ENCODE measurements around the gene WDCP. TPM values are rescaled to one million over a fixed set of nuclear protein-coding genes. Genes with fewer than 3 reads are reported as not detected.
A peak's percentile ranks its signal among the peaks of the same experiment; 100 is the strongest.
"Not testable (repeated sequence)": the region's sequence is repeated elsewhere in the genome, so short reads cannot be mapped to it uniquely, and the experiment has no call there.

The WDCP gene
- total RNA-seq, 1 donor from 2014 or later: 5.2 TPM

GRCh38 chr2:24046599-24046929, 627 bp downstream of the WDCP start:
- Histone ChIP-seq H3K4me3 (peak overlapping the region; percentile 58 to 89), H3K27ac (peak overlapping the region; percentile 42), H3K36me3 (no peaks in the 10 kb centered on the region), H3K9me3 (no peaks in the 10 kb centered on the region), H3K4me1 (peaks cover 35% of the 10 kb centered on the region), H3K27me3 (no peaks in the 10 kb centered on the region)
- no peak for DNase-seq (ENCODE audit: extremely low spot score in 2 of 2)
- intact Hi-C loops (cut with DNase I): loop anchor here (10.0 kb wide), 1 partner anchor 122 kb away; the partner anchor contains the start of gene ATAD2B
- TF ChIP-seq POLR2AphosphoS5 (IDR thresholded peaks at IDR 0.05; ENCODE audit: insufficient read depth in 1 of 2, low read depth in 1 of 2) (no peak), POLR2A (IDR thresholded peaks at IDR 0.05) (no peak)
- TF ChIP-seq, protein P1, sequence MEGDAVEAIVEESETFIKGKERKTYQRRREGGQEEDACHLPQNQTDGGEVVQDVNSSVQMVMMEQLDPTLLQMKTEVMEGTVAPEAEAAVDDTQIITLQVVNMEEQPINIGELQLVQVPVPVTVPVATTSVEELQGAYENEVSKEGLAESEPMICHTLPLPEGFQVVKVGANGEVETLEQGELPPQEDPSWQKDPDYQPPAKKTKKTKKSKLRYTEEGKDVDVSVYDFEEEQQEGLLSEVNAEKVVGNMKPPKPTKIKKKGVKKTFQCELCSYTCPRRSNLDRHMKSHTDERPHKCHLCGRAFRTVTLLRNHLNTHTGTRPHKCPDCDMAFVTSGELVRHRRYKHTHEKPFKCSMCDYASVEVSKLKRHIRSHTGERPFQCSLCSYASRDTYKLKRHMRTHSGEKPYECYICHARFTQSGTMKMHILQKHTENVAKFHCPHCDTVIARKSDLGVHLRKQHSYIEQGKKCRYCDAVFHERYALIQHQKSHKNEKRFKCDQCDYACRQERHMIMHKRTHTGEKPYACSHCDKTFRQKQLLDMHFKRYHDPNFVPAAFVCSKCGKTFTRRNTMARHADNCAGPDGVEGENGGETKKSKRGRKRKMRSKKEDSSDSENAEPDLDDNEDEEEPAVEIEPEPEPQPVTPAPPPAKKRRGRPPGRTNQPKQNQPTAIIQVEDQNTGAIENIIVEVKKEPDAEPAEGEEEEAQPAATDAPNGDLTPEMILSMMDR (IDR thresholded peaks at IDR 0.05): no peak

DNA sequence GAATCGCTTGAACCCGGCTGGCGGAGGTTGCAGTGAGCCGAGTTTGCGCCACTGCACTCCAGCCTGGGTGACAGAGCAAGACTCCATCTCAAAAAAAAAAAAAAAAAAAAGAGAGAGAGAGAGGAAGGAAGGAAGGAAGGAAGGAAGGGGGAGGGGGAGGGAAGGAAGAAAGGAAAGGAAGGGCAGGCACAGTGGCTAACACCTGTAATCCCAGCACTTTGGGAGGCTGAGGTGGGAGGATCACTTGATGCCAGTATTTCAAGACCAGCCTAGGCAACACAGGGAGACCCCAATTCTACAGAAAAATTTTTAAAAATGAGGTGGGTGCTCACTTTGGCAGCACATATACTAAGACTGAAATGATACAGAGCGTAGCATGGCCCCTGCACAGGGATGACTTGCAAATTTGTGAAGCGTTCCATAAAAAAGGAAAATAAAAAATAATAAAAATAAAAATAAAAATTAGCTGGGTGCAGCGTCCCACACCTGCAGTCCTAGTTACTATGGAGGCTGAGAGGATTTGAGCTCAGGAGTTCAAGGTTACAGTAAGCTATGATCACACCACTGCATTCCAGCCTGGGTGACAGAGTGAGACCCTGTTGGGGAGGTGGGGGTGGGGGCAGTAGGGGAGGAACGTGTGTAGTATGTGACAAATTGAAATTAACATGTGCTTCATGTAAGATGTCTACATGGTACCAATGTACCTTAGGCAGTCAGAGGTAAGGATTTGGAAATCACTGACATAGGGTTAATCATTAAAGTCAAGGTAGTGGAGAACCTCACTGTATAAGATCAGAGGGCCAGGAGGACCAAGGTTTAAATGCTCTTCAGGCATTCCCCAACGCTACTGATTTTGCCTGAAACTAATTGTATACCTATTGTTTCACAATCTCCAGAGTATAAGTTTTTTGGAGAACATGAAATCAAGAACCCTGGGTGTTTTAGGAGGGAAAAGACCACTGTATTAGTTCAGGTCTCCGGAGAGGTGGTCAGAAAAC, 1.4 kb downstream of the WDCP start:
- intact Hi-C loops (cut with DNase I): loop anchor here (10.0 kb wide), 1 partner anchor 121 kb away; the partner anchor contains the start of gene ATAD2B

GRCh38 chr2:24043133-24043532, 4.1 kb downstream of the WDCP start:
- H3K4me1 ChIP-seq: peaks cover 15% of the 10 kb centered on the region
- H3K9me3 ChIP-seq; H3K4me3 ChIP-seq; H3K36me3 ChIP-seq; H3K27me3 ChIP-seq; DNase-seq (ENCODE audit: extremely low spot score in 2 of 2); H3K27ac ChIP-seq: not testable (repeated sequence)
- intact Hi-C loops (cut with DNase I): loop anchor here (10.0 kb wide), 1 partner anchor 118 kb away; the partner anchor contains the start of gene ATAD2B

More for the DNA sequence above, 1.4 kb downstream of the WDCP start:
- Histone ChIP-seq H3K27me3 (no peaks in the 10 kb centered on the region), H3K9me3 (no peaks in the 10 kb centered on the region), H3K36me3 (no peaks in the 10 kb centered on the region), H3K4me3 (peak overlapping the region; percentile 58 to 89), H3K27ac (no peak overlapping the region), H3K4me1 (peaks cover 35% of the 10 kb centered on the region)
- no peak for DNase-seq (ENCODE audit: extremely low spot score in 2 of 2)
- TF ChIP-seq, protein P1 (IDR thresholded peaks at IDR 0.05): no peak
- TF ChIP-seq POLR2A (IDR thresholded peaks at IDR 0.05): no peak
- no peak for TF ChIP-seq POLR2AphosphoS5 (IDR thresholded peaks at IDR 0.05; ENCODE audit: insufficient read depth in 1 of 2, low read depth in 1 of 2)

GRCh38 chr2:24040511-24040910, 6.7 kb downstream of the WDCP start:
- Histone ChIP-seq H3K36me3 (peaks cover 0 to 9% of the 10 kb centered on the region in 2 donors), H3K9me3 (no peaks in the 10 kb centered on the region), H3K4me3 (no peak overlapping the region), H3K27ac (no peak overlapping the region), H3K4me1 (peaks cover 8% of the 10 kb centered on the region), H3K27me3 (no peaks in the 10 kb centered on the region)
- no peak for DNase-seq (ENCODE audit: extremely low spot score in 2 of 2)
- intact Hi-C loops (cut with DNase I): loop anchor here (10.0 kb wide), 1 partner anchor 116 kb away; the partner anchor contains the start of gene ATAD2B
- TF ChIP-seq, protein P1 (IDR thresholded peaks at IDR 0.05): no peak
- TF ChIP-seq POLR2A (IDR thresholded peaks at IDR 0.05): no peak

- TF ChIP-seq POLR2AphosphoS5 (IDR thresholded peaks at IDR 0.05; ENCODE audit: insufficient read depth in 1 of 2, low read depth in 1 of 2) (no peak), POLR2A (IDR thresholded peaks at IDR 0.05) (no peak)
- TF ChIP-seq, protein P1 (IDR thresholded peaks at IDR 0.05): no peak
- H3K4me1 ChIP-seq: peaks cover 11% of the 10 kb centered on the region
- H3K27me3 ChIP-seq: no peaks in the 10 kb centered on the region
- intact Hi-C loops (cut with DNase I): no loop called here
- no peak overlapping the region for H3K27ac ChIP-seq
- no peak overlapping the region for H3K4me3 ChIP-seq
- no peaks in the 10 kb centered on the region for H3K9me3 ChIP-seq
- no peak for DNase-seq (ENCODE audit: extremely low spot score in 2 of 2)
- peaks cover 0 to 9% of the 10 kb centered on the region in 2 donors for H3K36me3 ChIP-seq
Measured at GRCh38 chr2:24038786-24039499, 8.2 kb downstream of the WDCP start.

Measured in vagina (tissue), 2 donors.